Hepatocyte (in vitro differentiated cells): ENCODE measurements around the gene DEK.

ENCODE experiments used
- CTCF ChIP-seq: fragments of 200-600 bp; sonication (generic); IDR thresholded peaks from 2 replicates; pipeline ENCODE4 v1.5.1; 2016; ENCODE audit warnings: antibody characterized with exemption, mild to moderate bottlenecking; ENCODE audit not compliant: poor library complexity
- EZH2 ChIP-seq: fragments of 200-600 bp; sonication (generic); IDR thresholded peaks from 2 replicates; pipeline ENCODE4 v1.6.1; 2016; ENCODE audit warnings: antibody characterized with exemption, mild to moderate bottlenecking, borderline replicate concordance

- no peak for TF ChIP-seq CTCF
- no peak for TF ChIP-seq EZH2
These were observed 59.6 kb downstream of the DEK start for GRCh38 chr6:18204691-18205090.
